ENCODE measurements around the gene HINT3. TPM values are rescaled to one million over a fixed set of nuclear protein-coding genes. Genes with fewer than 3 reads are reported as not detected.

Gene HINT3
- total RNA-seq, 1 experiment from 2014 or later: 12.7 TPM

- no peak overlapping the region for H2AFZ ChIP-seq (ENCODE audit: low read depth, low read length, poor library complexity, severe bottlenecking)
- ChIA-PET RAD21 (ENCODE audit: low non-redundant PET in 1 of 2, low total read pairs in 2 of 2, uncharacterized antibody in 2 of 2, unreplicated experiment in 2 of 2) (no interaction called here), CTCF (interaction anchor here (1.1 to 1.6 kb wide), 2 partner anchors 13 to 16 kb away, joined by 3 to 4 read pairs; partner anchors contain the start of gene HINT3), POLR2A (no interaction called here)
- no TSS peak for BruUV-seq (replicated peaks)
- no peak overlapping the region for H3K27ac ChIP-seq (ENCODE audit: low read depth, low read length)
- no peaks in the 10 kb centered on the region for H3K79me2 ChIP-seq (ENCODE audit: insufficient read depth, low read length)
- H3K9ac ChIP-seq (ENCODE audit: low read length): no peak overlapping the region
- H3K4me3 ChIP-seq (replicated peaks in 1 of 2; ENCODE audit: low read depth in 1 of 2, low read length in 2 of 2): no peak overlapping the region
- no peaks in the 10 kb centered on the region for H3K9me2 ChIP-seq (ENCODE audit: insufficient read depth)
- H3K36me3 ChIP-seq (ENCODE audit: control insufficient read depth in 1 of 2, insufficient read depth in 2 of 2, low read length in 2 of 2): no peaks in the 10 kb centered on the region
- H3K9me3 ChIP-seq (ENCODE audit: control insufficient read depth in 1 of 2, insufficient read depth in 1 of 2, low read depth in 1 of 2, low read length in 2 of 2): no peaks in the 10 kb centered on the region
- no peak for TF ChIP-seq MAX (IDR thresholded peaks at IDR 0.05)
- TF ChIP-seq EGR1 (IDR thresholded peaks at IDR 0.05; ENCODE audit: low read depth): no peak
- no peak for TF ChIP-seq JUND (IDR thresholded peaks at IDR 0.05)
- no peak for TF ChIP-seq CBX3 (IDR thresholded peaks at IDR 0.05; ENCODE audit: low read depth)
- TF ChIP-seq CTCF (IDR thresholded peaks at IDR 0.05 in 2 of 3, conservative IDR thresholded peaks at IDR 0.05 in 1 of 3; ENCODE audit: borderline replicate concordance in 1 of 3, insufficient read depth in 1 of 3, low read depth in 2 of 3, low read length in 2 of 3): no peak
- no peak for TF ChIP-seq FOSL1 (IDR thresholded peaks at IDR 0.05; ENCODE audit: low read depth)
- no peak for TF ChIP-seq POLR2A (IDR thresholded peaks at IDR 0.05; ENCODE audit: borderline replicate concordance, extremely low read depth, insufficient read depth, insufficient read length)
- TF ChIP-seq TCF7L2 (IDR thresholded peaks at IDR 0.05; ENCODE audit: borderline replicate concordance, extremely low read depth, insufficient read depth, insufficient read length): no peak
- no peak for TF ChIP-seq CEBPB (IDR thresholded peaks at IDR 0.05; ENCODE audit: low read depth)
- no peaks in the 10 kb centered on the region for H3K27me3 ChIP-seq (ENCODE audit: insufficient read depth, low read length)
- ATAC-seq: no peak
- intact Hi-C loops (cut with micrococcal nuclease): no loop called here
- H3K4me1 ChIP-seq (ENCODE audit: control insufficient read depth in 1 of 2, insufficient read depth in 2 of 2, low read length in 2 of 2): no peaks in the 10 kb centered on the region
- H3K4me2 ChIP-seq (ENCODE audit: low read length): no peak overlapping the region
- DNase-seq (ENCODE audit: low read depth, low spot score): no peak
- H4K20me1 ChIP-seq (ENCODE audit: insufficient read depth): no peaks in the 10 kb centered on the region
Measured at GRCh38 chr6:125940247-125941041, 16.1 kb upstream of the HINT3 start.
